HCT116 (cell line): ENCODE data around the gene FCGR3A. TPM values are rescaled to one million over a fixed set of nuclear protein-coding genes. Genes with fewer than 3 reads are reported as not detected.

Experiments used
- ATAC-seq: fragments of 200-7000 bp; cut with Tn5 transposase; 2 replicates; pipeline ENCODE4 v1.9.1; 2020; ENCODE audit warnings: mild to moderate bottlenecking, moderate library complexity
- BruUV-seq: library from RNA; stranded (reverse); fragments of 400-500 nt; replicated peaks from 2 replicates; lab custom pipeline; 2021; lab: Mats Ljungman, UMichigan
- CTCF ChIA-PET: fragments of 300-600 bp; sonication (Branson Sonifier 250); formaldehyde crosslinking; loops from one replicate; lab custom pipeline; 2021; ENCODE audit warnings: antibody characterized with exemption; lab: Charles Lee
- POLR2A ChIA-PET: fragments of 300-600, 350-600 bp; sonication (Branson Sonifier 250); formaldehyde crosslinking; loops from one replicate; lab custom pipeline; 2021; ENCODE audit warnings: antibody characterized with exemption; lab: Charles Lee
- RAD21 ChIA-PET, 2 experiments: fragments of 300-600 bp; sonication (Branson Sonifier 250); formaldehyde crosslinking; loops; one replicate each; lab custom pipeline; 2023; ENCODE audit warnings: low total read pairs in 2 of 2; ENCODE audit not compliant: uncharacterized antibody in 2 of 2, unreplicated experiment in 2 of 2, low non-redundant PET in 1 of 2; lab: Charles Lee
- DNase-seq: peaks from one replicate; pipeline ENCODE4 v3.0.0-alpha.2; 2010; ENCODE audit warnings: low read depth, low spot score
- H2AFZ ChIP-seq: fragments of 200-600 bp; shearing (Covaris generic), sonication (generic); 2 replicates; pipeline ENCODE4 v1.6.1; 2017; ENCODE audit warnings: low read depth, mixed run types, mixed read lengths, antibody characterized with exemption, low read length; ENCODE audit not compliant: poor library complexity, severe bottlenecking
- H3K27ac ChIP-seq: 2 replicates; pipeline ENCODE4 v1.5.1; 2012; ENCODE audit warnings: low read depth, low read length
- H3K27me3 ChIP-seq: fragments of 200-600 bp; sonication (generic); 2 replicates; pipeline ENCODE4 v1.6.1; 2016; ENCODE audit warnings: mixed run types, low read length, mixed read lengths; ENCODE audit not compliant: insufficient read depth
- H3K36me3 ChIP-seq, 2 experiments: fragments of 200-500 bp in 1 of 2; fragments of 200-600 bp in 1 of 2; sonication (Bioruptor generic) in 1 of 2; sonication (generic) in 1 of 2; 2 replicates each; pipeline versions ENCODE4 v1.5.1 to v1.6.1; 2014 to 2016; ENCODE audit warnings: low read length in 2 of 2, inconsistent platforms in 1 of 2, mixed read lengths in 1 of 2, mixed run types in 1 of 2; ENCODE audit not compliant: insufficient read depth in 2 of 2, control insufficient read depth in 1 of 2
- H3K4me1 ChIP-seq, 2 experiments: fragments of 200-600 bp in 1 of 2; sonication (generic) in 1 of 2; 2 replicates each; pipeline versions ENCODE4 v1.5.1 to v1.6.1; 2012 to 2017; ENCODE audit warnings: low read length in 2 of 2, inconsistent platforms in 1 of 2, mild to moderate bottlenecking in 1 of 2, mixed read lengths in 1 of 2, mixed run types in 1 of 2, moderate library complexity in 1 of 2; ENCODE audit not compliant: insufficient read depth in 2 of 2, control insufficient read depth in 1 of 2
- H3K4me2 ChIP-seq: fragments of 200-600 bp; sonication (generic); 2 replicates; pipeline ENCODE4 v1.6.1; 2017; ENCODE audit warnings: mixed run types, low read length, mixed read lengths
- H3K4me3 ChIP-seq, 2 experiments: fragments of 200-600 bp in 1 of 2; sonication (generic) in 1 of 2; replicated peaks in 1 of 2; 2 replicates each; pipeline ENCODE4 v1.5.1; 2011 to 2016; ENCODE audit warnings: low read length in 2 of 2, control low read depth in 1 of 2, low read depth in 1 of 2, mild to moderate bottlenecking in 1 of 2, mixed read lengths in 1 of 2, mixed run types in 1 of 2
- H3K79me2 ChIP-seq: fragments of 200-600 bp; sonication (generic); 2 replicates; pipeline ENCODE4 v1.6.1; 2017; ENCODE audit warnings: mild to moderate bottlenecking, mixed run types, low read length, moderate library complexity, mixed read lengths; ENCODE audit not compliant: insufficient read depth
- H3K9ac ChIP-seq: fragments of 200-600 bp; sonication (generic); 2 replicates; pipeline ENCODE4 v1.6.1; 2016; ENCODE audit warnings: low read length, mixed read lengths
- H3K9me2 ChIP-seq: fragments of 200-600 bp; sonication (generic), shearing (Covaris generic); 2 replicates; pipeline ENCODE4 v1.6.1; 2017; ENCODE audit warnings: mixed run types, mild to moderate bottlenecking, moderate library complexity; ENCODE audit not compliant: insufficient read depth
- H3K9me3 ChIP-seq, 2 experiments: fragments of 200-500 bp in 1 of 2; fragments of 200-600 bp in 1 of 2; sonication (Bioruptor generic) in 1 of 2; sonication (generic) in 1 of 2; 2 replicates each; pipeline ENCODE4 v1.6.1; 2014 to 2017; ENCODE audit warnings: low read length in 2 of 2, mixed read lengths in 2 of 2, inconsistent platforms in 1 of 2, low read depth in 1 of 2, mild to moderate bottlenecking in 1 of 2, mixed run types in 1 of 2, moderate library complexity in 1 of 2; ENCODE audit not compliant: control insufficient read depth in 1 of 2, insufficient read depth in 1 of 2
- H4K20me1 ChIP-seq: fragments of 200-600 bp; sonication (generic), shearing (Covaris generic); 2 replicates; pipeline ENCODE4 v1.6.1; 2017; ENCODE audit warnings: mixed run types, mild to moderate bottlenecking, moderate library complexity; ENCODE audit not compliant: insufficient read depth
- EZH2phosphoT487 ChIP-seq: fragments of 200-600 bp; IDR thresholded peaks from 2 replicates; pipeline ENCODE4 v1.6.1; 2018; ENCODE audit warnings: antibody characterized with exemption, borderline replicate concordance
- JUND ChIP-seq: IDR thresholded peaks from 2 replicates; pipeline ENCODE4 v1.6.1; 2012
- POLR2AphosphoS5 ChIP-seq: IDR thresholded peaks from 2 replicates; pipeline ENCODE4 v1.6.1; 2011; ENCODE audit warnings: mild to moderate bottlenecking, low read depth, low read length, moderate library complexity
- RAD21 ChIP-seq: IDR thresholded peaks from 2 replicates; pipeline ENCODE4 v1.6.1; 2012; ENCODE audit warnings: low read depth, mild to moderate bottlenecking
- REST ChIP-seq: IDR thresholded peaks from 2 replicates; pipeline ENCODE4 v1.6.1; 2012; ENCODE audit warnings: low read depth
- SP1 ChIP-seq: IDR thresholded peaks from 2 replicates; pipeline ENCODE4 v1.6.1; 2012; ENCODE audit warnings: low read depth
- ZBTB33 ChIP-seq: IDR thresholded peaks from 2 replicates; pipeline ENCODE4 v1.6.1; 2011; ENCODE audit warnings: mild to moderate bottlenecking, low read length, moderate library complexity; ENCODE audit not compliant: insufficient replicate concordance; ENCODE audit errors: extremely low read depth
- intact Hi-C: fragments of 100-400 bp; cut with micrococcal nuclease; formaldehyde crosslinking; loops from 2 replicates; pipeline ENCODE4 v1.10.0; 2022
- total RNA-seq: library from RNA; stranded (reverse); gene quantifications from one replicate; pipeline ENCODE4 v1.2.1, GENCODE V29; 2021; ENCODE audit not compliant: unreplicated experiment

FCGR3A gene
- total RNA-seq, 1 experiment from 2014 or later: 0.17 TPM

- Histone ChIP-seq H3K4me2 (no peak overlapping the region), H3K9me2 (no peaks in the 10 kb centered on the region), H3K9me3 (no peaks in the 10 kb centered on the region), H3K9ac (no peak overlapping the region), H3K27me3 (no peaks in the 10 kb centered on the region), H2AFZ (no peak overlapping the region), H4K20me1 (no peaks in the 10 kb centered on the region), H3K27ac (no peak overlapping the region), H3K4me1 (no peaks in the 10 kb centered on the region), H3K79me2 (no peaks in the 10 kb centered on the region), H3K4me3 (no peak overlapping the region), H3K36me3 (no peaks in the 10 kb centered on the region)
- TF ChIP-seq EZH2phosphoT487 (no peak), POLR2AphosphoS5 (no peak), JUND (no peak), ZBTB33 (no peak), SP1 (no peak), REST (no peak), RAD21 (no peak)
- BruUV-seq: no TSS peak
- DNase-seq (no peak), ATAC-seq (no peak)
- ChIA-PET POLR2A (no interaction called here), CTCF (no interaction called here), RAD21 (no interaction called here)
- intact Hi-C loops: no loop called here
These were observed 56.8 kb downstream of the FCGR3A start for GRCh38 chr1:161492827-161493226.

Other genes starting within 250 kb of the FCGR3A start
- gene MPZ, start 239.8 kb downstream of the FCGR3A start, total RNA-seq: 3.6 TPM
- 192 TPM for gene SDHC, start 235.4 kb downstream of the FCGR3A start, total RNA-seq
- gene CFAP126, start 181.9 kb downstream of the FCGR3A start, total RNA-seq: not detected
- 0.52 TPM for gene FCGR2A, start 44.4 kb downstream of the FCGR3A start, total RNA-seq
- not detected for gene HSPA6, start 25.3 kb downstream of the FCGR3A start, total RNA-seq
- gene FCGR3B, start 81.4 kb upstream of the FCGR3A start, total RNA-seq: not detected
- gene FCGR2B, start 113.3 kb upstream of the FCGR3A start, total RNA-seq: not detected
- 0.25 TPM for gene FCRLA, start 157.4 kb upstream of the FCGR3A start, total RNA-seq
- 1.0 TPM for gene FCRLB, start 171.7 kb upstream of the FCGR3A start, total RNA-seq
- gene DUSP12, start 200.0 kb upstream of the FCGR3A start, total RNA-seq: 31.6 TPM
- gene ATF6, start 216.5 kb upstream of the FCGR3A start, total RNA-seq: 20.9 TPM